A673 (cell line): Measurements from ENCODE around the gene ARHGEF6. TPM values are rescaled to one million over a fixed set of nuclear protein-coding genes. Genes with fewer than 3 reads are reported as not detected.

Experiments
- BruUV-seq: library from RNA; stranded (reverse); fragments of 400-500 nt; replicated peaks from 2 replicates; lab custom pipeline; 2021; lab: Mats Ljungman, UMichigan
- CTCF ChIA-PET: fragments of 300-600 bp; sonication (Branson Sonifier 250); formaldehyde crosslinking; loops from one replicate; lab custom pipeline; 2022; ENCODE audit warnings: antibody characterized with exemption; lab: Charles Lee
- POLR2A ChIA-PET: fragments of 300-600 bp; sonication (Branson Sonifier 250); formaldehyde crosslinking; loops from one replicate; lab custom pipeline; 2022; ENCODE audit warnings: antibody characterized with exemption; ENCODE audit not compliant: low non-redundant PET; lab: Charles Lee
- DNase-seq: peaks from one replicate; pipeline ENCODE4 v3.0.0-alpha.2; 2015; ENCODE audit warnings: low spot score
- H3K27ac ChIP-seq: fragments of 200-600 bp; sonication (generic); 2 replicates; pipeline ENCODE4 v1.5.1; 2016; ENCODE audit warnings: mixed run types, low read depth, mild to moderate bottlenecking, mixed read lengths, antibody characterized with exemption, low read length; ENCODE audit not compliant: poor library complexity, severe bottlenecking
- H3K27me3 ChIP-seq: fragments of 200-600 bp; sonication (generic); replicated peaks from 2 replicates; pipeline ENCODE4 v1.6.1; 2017; ENCODE audit warnings: mixed run types, low read depth, mild to moderate bottlenecking, mixed read lengths, antibody characterized with exemption, low read length; ENCODE audit not compliant: insufficient read depth, poor library complexity
- H3K36me3 ChIP-seq: fragments of 200-600 bp; sonication (generic); 2 replicates; pipeline ENCODE4 v1.6.1; 2016; ENCODE audit warnings: mixed run types, mild to moderate bottlenecking, mixed read lengths, antibody characterized with exemption, low read length; ENCODE audit not compliant: insufficient read depth, poor library complexity, severe bottlenecking
- H3K4me1 ChIP-seq: fragments of 200-600 bp; sonication (generic); 2 replicates; pipeline ENCODE4 v1.6.1; 2017; ENCODE audit warnings: mixed run types, mild to moderate bottlenecking, mixed read lengths, antibody characterized with exemption, low read length; ENCODE audit not compliant: insufficient read depth, poor library complexity, severe bottlenecking
- H3K4me3 ChIP-seq: fragments of 200-600 bp; sonication (generic); 2 replicates; pipeline ENCODE4 v1.5.1; 2016; ENCODE audit warnings: low read depth, mixed run types, mild to moderate bottlenecking, mixed read lengths, low read length; ENCODE audit not compliant: poor library complexity, severe bottlenecking
- H3K9me3 ChIP-seq: fragments of 200-600 bp; sonication (generic); 2 replicates; pipeline ENCODE4 v1.6.1; 2016; ENCODE audit warnings: mixed run types, low read depth, mild to moderate bottlenecking, mixed read lengths, antibody characterized with exemption, low read length; ENCODE audit not compliant: poor library complexity, severe bottlenecking
- CTCF ChIP-seq: fragments of 300-800, 200-600 bp; sonication (generic); conservative IDR thresholded peaks from 2 replicates; pipeline ENCODE4 v1.5.1; 2017; ENCODE audit warnings: low read depth, mild to moderate bottlenecking, antibody characterized with exemption, low read length, moderate library complexity, mixed read lengths
- EZH2 ChIP-seq: fragments of 200-600 bp; sonication (generic); IDR thresholded peaks from 2 replicates; pipeline ENCODE4 v1.6.1; 2017; ENCODE audit warnings: borderline replicate concordance, low read depth, mild to moderate bottlenecking, mixed read lengths, antibody characterized with exemption, low read length; ENCODE audit not compliant: poor library complexity, severe bottlenecking
- intact Hi-C: fragments of 100-400 bp; cut with micrococcal nuclease; formaldehyde crosslinking; loops from one replicate; pipeline ENCODE4 v1.10.0; 2022; ENCODE audit not compliant: unreplicated experiment
- total RNA-seq: library from RNA; stranded (reverse); gene quantifications from 2 replicates; pipeline ENCODE4 v1.2.3, GENCODE V29; 2021

Gene ARHGEF6
- total RNA-seq, 1 experiment from 2014 or later, result 11.4 TPM

- intact Hi-C loops, result no loop called here
- Histone ChIP-seq H3K27ac (no peak overlapping the region), H3K9me3 (no peaks in the 10 kb centered on the region), H3K36me3 (no peaks in the 10 kb centered on the region), H3K27me3 (no peaks in the 10 kb centered on the region), H3K4me3 (no peak overlapping the region), H3K4me1 (no peaks in the 10 kb centered on the region)
- BruUV-seq, result no TSS peak
- TF ChIP-seq CTCF (no peak), EZH2 (no peak)
- POLR2A ChIA-PET, result no interaction called here
- CTCF ChIA-PET, result no interaction called here
- no peak for DNase-seq
These were observed 154.5 kb downstream of the ARHGEF6 start for GRCh38 chrX:136626237-136626636.

- no TSS peak for BruUV-seq
- ChIA-PET CTCF (no interaction called here), POLR2A (no interaction called here)
- Histone ChIP-seq H3K27ac (no peak overlapping the region), H3K27me3 (no peaks in the 10 kb centered on the region), H3K4me3 (no peak overlapping the region), H3K36me3 (no peaks in the 10 kb centered on the region), H3K9me3 (no peaks in the 10 kb centered on the region), H3K4me1 (no peaks in the 10 kb centered on the region)
- TF ChIP-seq CTCF (no peak), EZH2 (no peak)
- intact Hi-C loops, result no loop called here
- DNase-seq, result no peak
These were observed 155.5 kb downstream of the ARHGEF6 start for GRCh38 chrX:136625246-136625645.

GRCh38 chrX:136623396-136623795 is 157.3 kb downstream of the ARHGEF6 start:
- POLR2A ChIA-PET, result no interaction called here
- Histone ChIP-seq H3K27ac (no peak overlapping the region), H3K4me3 (no peak overlapping the region), H3K4me1 (no peaks in the 10 kb centered on the region), H3K36me3 (no peaks in the 10 kb centered on the region), H3K27me3 (no peaks in the 10 kb centered on the region), H3K9me3 (no peaks in the 10 kb centered on the region)
- CTCF ChIA-PET, result no interaction called here
- no peak for DNase-seq
- intact Hi-C loops, result no loop called here
- no peak for TF ChIP-seq CTCF
- TF ChIP-seq EZH2, result no peak
- BruUV-seq, result no TSS peak
